Loucy (cell line): ENCODE data around the gene MAP3K21.

Experiments
- EZH2phosphoT487 ChIP-seq: fragments of 200-600 bp; IDR thresholded peaks from 2 replicates; pipeline ENCODE4 v1.6.1; 2018; ENCODE audit warnings: antibody characterized with exemption, mild to moderate bottlenecking, moderate library complexity, borderline replicate concordance
- TF ChIP-seq, protein P1 (sequence below): fragments of 200-600 bp; sonication (generic); conservative IDR thresholded peaks from 2 replicates; pipeline ENCODE4 v1.5.1; 2014; ENCODE audit warnings: mild to moderate bottlenecking, antibody characterized with exemption, low read length

DNA sequence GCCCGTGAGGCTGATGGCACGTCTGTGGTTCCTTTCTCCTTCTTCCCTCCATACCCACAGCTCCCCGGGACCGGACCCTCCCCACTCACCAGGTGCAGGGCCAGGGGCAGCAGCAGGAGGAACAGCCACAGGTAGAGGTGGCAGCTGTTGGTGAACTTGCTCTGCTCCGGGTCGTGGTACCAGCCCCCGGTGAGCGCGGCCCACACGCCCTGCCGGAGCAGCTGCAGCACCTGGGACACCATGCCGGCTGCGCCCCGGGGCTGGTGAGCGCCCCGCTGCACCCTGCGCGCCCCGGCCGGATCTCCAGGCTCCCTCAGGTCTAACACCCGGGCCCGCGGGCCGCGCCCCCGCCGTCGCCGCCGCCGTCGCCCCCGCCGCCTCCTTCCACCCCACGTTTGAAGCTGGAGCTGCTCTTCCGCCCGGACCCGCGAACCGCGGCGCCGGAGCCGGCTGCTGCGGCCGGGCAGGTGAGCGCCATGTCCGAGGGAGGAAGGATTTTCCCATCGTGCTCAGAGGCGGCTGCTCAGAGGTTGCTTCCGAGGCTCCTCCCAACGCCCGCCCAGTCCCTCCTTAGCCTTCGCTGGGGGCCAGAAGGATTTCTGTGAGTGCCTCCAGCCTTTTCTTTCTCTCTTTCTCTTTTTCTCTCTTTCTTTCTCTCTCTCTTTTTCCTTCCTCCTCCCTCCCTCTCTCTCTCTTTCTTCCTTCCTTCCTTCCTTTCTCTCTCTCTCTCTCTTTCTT lies 32.1 kb upstream of the MAP3K21 start, which contains the start of gene PCNX2:
- TF ChIP-seq, protein P1, sequence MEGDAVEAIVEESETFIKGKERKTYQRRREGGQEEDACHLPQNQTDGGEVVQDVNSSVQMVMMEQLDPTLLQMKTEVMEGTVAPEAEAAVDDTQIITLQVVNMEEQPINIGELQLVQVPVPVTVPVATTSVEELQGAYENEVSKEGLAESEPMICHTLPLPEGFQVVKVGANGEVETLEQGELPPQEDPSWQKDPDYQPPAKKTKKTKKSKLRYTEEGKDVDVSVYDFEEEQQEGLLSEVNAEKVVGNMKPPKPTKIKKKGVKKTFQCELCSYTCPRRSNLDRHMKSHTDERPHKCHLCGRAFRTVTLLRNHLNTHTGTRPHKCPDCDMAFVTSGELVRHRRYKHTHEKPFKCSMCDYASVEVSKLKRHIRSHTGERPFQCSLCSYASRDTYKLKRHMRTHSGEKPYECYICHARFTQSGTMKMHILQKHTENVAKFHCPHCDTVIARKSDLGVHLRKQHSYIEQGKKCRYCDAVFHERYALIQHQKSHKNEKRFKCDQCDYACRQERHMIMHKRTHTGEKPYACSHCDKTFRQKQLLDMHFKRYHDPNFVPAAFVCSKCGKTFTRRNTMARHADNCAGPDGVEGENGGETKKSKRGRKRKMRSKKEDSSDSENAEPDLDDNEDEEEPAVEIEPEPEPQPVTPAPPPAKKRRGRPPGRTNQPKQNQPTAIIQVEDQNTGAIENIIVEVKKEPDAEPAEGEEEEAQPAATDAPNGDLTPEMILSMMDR: no peak
- no peak for TF ChIP-seq EZH2phosphoT487
